Stomach (tissue), 4 donors: ENCODE results near the gene SARM1.

Experiments
- CTCF ChIP-seq, 7 experiments: fragments of 450-650 bp in 4 of 7; fragments of 200-600 bp in 3 of 7; sonication (generic) in 3 of 7; IDR thresholded peaks; one replicate each; pipeline ENCODE4 v1.5.1; 2016 to 2019; ENCODE audit warnings: antibody characterized with exemption in 7 of 7, control low read depth in 2 of 7, mild to moderate bottlenecking in 1 of 7
- POLR2A ChIP-seq, 4 donors: fragments of 450-650 bp; IDR thresholded peaks; one replicate each; pipeline ENCODE4 v1.6.1; 2016; ENCODE audit warnings: antibody characterized with exemption in 4 of 4, control low read depth in 2 of 4, mild to moderate bottlenecking in 1 of 4, moderate library complexity in 1 of 4

- TF ChIP-seq CTCF (IDR thresholded peaks at IDR 0.05) (no peak), POLR2A (IDR thresholded peaks at IDR 0.05) (no peak)
Measured at GRCh38 chr17:28447396-28447760, 75.9 kb downstream of the SARM1 start.
